HL-60 (cell line): ENCODE measurements around the gene IL20RA.
"Not testable (repeated sequence)": the region's sequence is repeated elsewhere in the genome, so short reads cannot be mapped to it uniquely, and the experiment has no call there.

ENCODE experiments used
- DNase-seq, 2 experiments: peaks; one replicate each; pipeline ENCODE4 v3.0.0-alpha.2; 2010 to 2020; ENCODE audit warnings: low read depth in 1 of 2, low spot score in 1 of 2
- H3K27ac ChIP-seq: fragments of 250-450 bp; sonication (Bioruptor Pico); replicated peaks from 2 replicates; pipeline ENCODE4 v1.5.1; 2020; ENCODE audit warnings: mild to moderate bottlenecking, moderate library complexity
- H3K27me3 ChIP-seq: fragments of 250-450 bp; sonication (Bioruptor Pico); 2 replicates; pipeline ENCODE4 v1.5.1; 2021; ENCODE audit warnings: mild to moderate bottlenecking, moderate library complexity; ENCODE audit not compliant: insufficient read depth, poor library complexity, severe bottlenecking
- H3K4me3 ChIP-seq: replicated peaks from 2 replicates; pipeline ENCODE4 v1.5.1; 2011; ENCODE audit warnings: mild to moderate bottlenecking, control low read depth, low read length; ENCODE audit not compliant: insufficient read depth
- CTCF ChIP-seq: IDR thresholded peaks from one replicate; pipeline ENCODE4 v1.5.1; 2011; ENCODE audit warnings: low read length, control low read depth, inconsistent platforms; ENCODE audit not compliant: insufficient read depth
- GABPA ChIP-seq: IDR thresholded peaks from 2 replicates; pipeline ENCODE4 v1.6.1; 2012; ENCODE audit warnings: low read depth
- POLR2AphosphoS5 ChIP-seq: IDR thresholded peaks from 2 replicates; pipeline ENCODE4 v1.6.1; 2012; ENCODE audit warnings: low read depth
- REST ChIP-seq: IDR thresholded peaks from 2 replicates; pipeline ENCODE4 v1.6.1; 2012; ENCODE audit warnings: low read depth; ENCODE audit not compliant: insufficient replicate concordance
- SPI1 ChIP-seq: IDR thresholded peaks from 2 replicates; pipeline ENCODE4 v1.6.1; 2012; ENCODE audit warnings: low read depth, mild to moderate bottlenecking, borderline replicate concordance

Gene IL20RA

GRCh38 chr6:136962661-136963060, 82.1 kb downstream of the IL20RA start:
- Histone ChIP-seq H3K4me3 (no peak overlapping the region), H3K27ac (no peak overlapping the region), H3K27me3 (peaks cover 10% of the 10 kb centered on the region)
- DNase-seq, result no peak
- no peak for TF ChIP-seq POLR2AphosphoS5
- TF ChIP-seq CTCF, result no peak
- no peak for TF ChIP-seq GABPA
- TF ChIP-seq REST, result no peak
- no peak for TF ChIP-seq SPI1

- Histone ChIP-seq H3K4me3 (no peak overlapping the region), H3K27ac (no peak overlapping the region), H3K27me3 (peaks cover 7% of the 10 kb centered on the region)
- no peak for TF ChIP-seq REST
- TF ChIP-seq POLR2AphosphoS5, result no peak
- TF ChIP-seq GABPA, result no peak
- TF ChIP-seq CTCF, result no peak
- TF ChIP-seq SPI1, result no peak
- DNase-seq, result no peak
Observed at GRCh38 chr6:136961848-136962247, 82.9 kb downstream of the IL20RA start.

GRCh38 chr6:136960781-136961180, 84.0 kb downstream of the IL20RA start:
- Histone ChIP-seq H3K27me3 (peaks cover 10% of the 10 kb centered on the region), H3K27ac (no peak overlapping the region), H3K4me3 (no peak overlapping the region)
- no peak for DNase-seq
- TF ChIP-seq REST, result no peak
- no peak for TF ChIP-seq GABPA
- no peak for TF ChIP-seq SPI1
- TF ChIP-seq CTCF, result no peak
- TF ChIP-seq POLR2AphosphoS5, result no peak

GRCh38 chr6:136959935-136960334, 84.8 kb downstream of the IL20RA start:
- not testable (repeated sequence) for H3K27me3 ChIP-seq, H3K27ac ChIP-seq, DNase-seq, H3K4me3 ChIP-seq
